WTC11 (cell line): Measurements from ENCODE around the gene SCN4B.

Experiments used
- CTCF ChIP-seq: fragments of 200-600 bp; IDR thresholded peaks from 2 replicates; pipeline ENCODE4 v1.8.0; 2022; ENCODE audit warnings: antibody characterized with exemption
- ESRRA ChIP-seq: sonication (generic); formaldehyde crosslinking; IDR thresholded peaks from 2 replicates; pipeline ENCODE4 v1.8.1; 2022; ENCODE audit warnings: mild to moderate bottlenecking, missing genetic modification reagents, borderline replicate concordance
- SP1 ChIP-seq: sonication (generic); formaldehyde crosslinking; conservative IDR thresholded peaks from 2 replicates; pipeline ENCODE4 v1.8.1; 2022; ENCODE audit warnings: missing genetic modification reagents
- USF1 ChIP-seq: sonication (generic); formaldehyde crosslinking; IDR thresholded peaks from 2 replicates; pipeline ENCODE4 v1.8.0; 2022; ENCODE audit warnings: mild to moderate bottlenecking, missing genetic modification reagents

GRCh38 chr11:118176778-118177134 is 24.1 kb upstream of the SCN4B start:
- TF ChIP-seq USF1 (CRISPR knock-in tag) (no peak), CTCF (no peak), ESRRA (CRISPR knock-in tag) (no peak), SP1 (no peak)
